Choroid plexus epithelial cell (primary cell): ENCODE measurements around the gene MXD3.

Experiments used
- DNase-seq: peaks from one replicate; pipeline ENCODE4 v3.0.0-alpha.2; 2010; ENCODE audit warnings: low read depth
- H3K4me3 ChIP-seq: 2 replicates; pipeline ENCODE4 v1.5.1; 2011; ENCODE audit warnings: low read depth, mild to moderate bottlenecking, control low read depth, low read length, moderate library complexity
- TF ChIP-seq, protein P1 (sequence below): conservative IDR thresholded peaks from 2 replicates; pipeline ENCODE4 v1.5.1; 2011; ENCODE audit warnings: low read depth, mild to moderate bottlenecking, control low read depth, inconsistent platforms, low read length, moderate library complexity

MXD3 gene

DNA sequence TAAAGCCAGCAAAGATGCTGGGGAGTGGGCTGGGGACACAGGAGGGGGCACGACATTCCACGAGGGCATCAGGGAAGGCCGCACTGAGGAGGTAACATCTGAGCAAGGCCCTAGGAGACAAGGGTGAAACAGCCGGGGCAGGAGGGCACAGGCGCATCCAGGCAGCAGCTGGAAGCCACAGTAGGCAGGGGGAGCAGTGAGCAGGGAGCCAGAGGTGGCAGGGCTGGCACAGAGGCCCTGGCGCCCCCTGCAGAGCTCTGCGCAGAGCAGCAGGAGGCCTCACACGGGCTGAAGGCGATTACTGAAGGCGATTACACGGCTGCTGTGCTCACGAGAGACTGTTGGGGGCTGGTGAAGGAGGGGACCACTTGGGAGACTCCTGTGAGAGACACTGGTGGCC lies 24.4 kb upstream of the MXD3 start:
- TF ChIP-seq, protein P1, sequence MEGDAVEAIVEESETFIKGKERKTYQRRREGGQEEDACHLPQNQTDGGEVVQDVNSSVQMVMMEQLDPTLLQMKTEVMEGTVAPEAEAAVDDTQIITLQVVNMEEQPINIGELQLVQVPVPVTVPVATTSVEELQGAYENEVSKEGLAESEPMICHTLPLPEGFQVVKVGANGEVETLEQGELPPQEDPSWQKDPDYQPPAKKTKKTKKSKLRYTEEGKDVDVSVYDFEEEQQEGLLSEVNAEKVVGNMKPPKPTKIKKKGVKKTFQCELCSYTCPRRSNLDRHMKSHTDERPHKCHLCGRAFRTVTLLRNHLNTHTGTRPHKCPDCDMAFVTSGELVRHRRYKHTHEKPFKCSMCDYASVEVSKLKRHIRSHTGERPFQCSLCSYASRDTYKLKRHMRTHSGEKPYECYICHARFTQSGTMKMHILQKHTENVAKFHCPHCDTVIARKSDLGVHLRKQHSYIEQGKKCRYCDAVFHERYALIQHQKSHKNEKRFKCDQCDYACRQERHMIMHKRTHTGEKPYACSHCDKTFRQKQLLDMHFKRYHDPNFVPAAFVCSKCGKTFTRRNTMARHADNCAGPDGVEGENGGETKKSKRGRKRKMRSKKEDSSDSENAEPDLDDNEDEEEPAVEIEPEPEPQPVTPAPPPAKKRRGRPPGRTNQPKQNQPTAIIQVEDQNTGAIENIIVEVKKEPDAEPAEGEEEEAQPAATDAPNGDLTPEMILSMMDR, result peak; percentile 17
- no peak for DNase-seq
- H3K4me3 ChIP-seq, result no peak overlapping the region

DNA sequence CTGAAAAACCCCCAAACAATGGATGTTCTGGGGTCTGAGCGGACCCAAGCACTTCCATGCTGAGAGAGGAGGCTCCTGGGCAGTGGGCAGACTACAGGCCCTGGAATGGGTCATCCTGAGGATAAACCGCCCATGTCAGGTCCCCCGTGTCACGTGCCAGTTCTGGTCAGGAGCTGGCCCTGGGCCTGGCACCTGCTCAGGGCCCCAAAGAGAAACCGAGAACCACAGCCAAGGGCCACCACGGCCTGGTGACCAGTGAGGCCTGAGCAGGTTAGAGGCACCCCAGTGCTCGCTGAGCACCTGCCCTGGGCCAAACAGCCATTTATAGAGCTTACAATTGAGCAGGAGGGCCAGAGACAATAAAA lies 24.0 kb upstream of the MXD3 start:
- no peak overlapping the region for H3K4me3 ChIP-seq
- no peak for DNase-seq
- TF ChIP-seq, protein P1, result no peak

DNA sequence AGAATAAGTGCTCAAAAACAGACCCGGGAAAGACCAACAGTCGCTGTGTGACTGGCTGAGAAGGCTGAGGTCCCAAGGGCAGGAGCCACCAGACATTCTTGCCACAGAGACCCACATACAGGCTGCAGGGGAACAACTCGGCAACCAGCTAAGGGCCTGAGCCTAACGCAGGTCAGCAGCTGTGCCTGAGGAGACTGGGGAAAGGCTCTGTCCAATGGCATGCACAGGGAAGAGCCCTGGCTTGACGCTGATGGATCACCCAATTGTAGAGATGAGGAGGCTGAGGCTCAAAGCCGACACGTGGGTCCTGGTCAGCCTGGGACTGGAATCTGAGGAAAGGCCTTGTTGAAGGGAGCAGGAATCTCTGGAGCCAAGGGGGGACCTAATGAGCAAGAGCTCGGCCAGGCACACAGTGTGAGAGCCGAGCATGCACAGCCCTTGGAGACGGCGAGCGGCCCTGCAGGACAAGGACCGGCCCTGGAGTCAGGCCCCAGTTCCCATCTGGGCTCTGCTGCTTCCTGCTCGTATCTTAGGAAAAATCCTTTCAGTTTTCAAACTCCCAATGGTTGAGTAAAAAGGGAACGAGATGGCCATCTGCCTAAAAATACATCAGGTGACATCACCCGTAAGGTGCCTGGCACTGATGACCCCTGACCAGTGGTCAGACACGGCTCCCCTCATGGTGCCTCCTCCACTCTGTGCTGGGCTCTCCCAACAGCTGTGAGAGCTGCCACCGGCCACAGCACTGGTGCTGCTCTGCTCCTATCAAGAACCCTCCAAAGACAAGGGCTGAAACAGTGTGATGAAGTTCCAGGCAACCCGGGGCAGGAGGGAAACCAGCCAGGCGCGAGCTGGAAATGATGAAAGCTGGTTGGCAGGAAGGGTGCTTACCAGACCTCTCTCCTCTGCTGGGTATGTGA lies 23.3 kb upstream of the MXD3 start:
- no peak for DNase-seq
- H3K4me3 ChIP-seq, result no peak overlapping the region
- TF ChIP-seq, protein P1, result no peak

DNA sequence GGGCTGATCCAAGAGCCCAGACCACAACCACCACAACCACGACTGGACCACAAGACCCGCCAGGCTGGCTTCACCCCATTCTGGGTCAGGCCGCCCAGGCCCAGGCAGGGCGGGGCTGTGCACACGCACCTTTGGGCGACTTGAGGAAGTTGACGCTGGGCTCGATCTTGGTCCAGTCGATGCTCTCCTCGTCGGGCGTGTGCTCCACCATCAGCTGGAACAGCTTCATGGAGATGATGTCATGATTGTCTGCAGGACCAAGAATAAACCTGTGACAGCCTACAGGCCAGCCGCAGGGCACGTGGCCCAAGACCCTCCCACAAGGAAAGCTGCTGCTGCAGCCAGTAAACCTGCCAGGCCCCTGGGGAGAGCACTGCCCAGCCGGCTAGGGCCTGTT lies 22.5 kb upstream of the MXD3 start:
- no peak for DNase-seq
- H3K4me3 ChIP-seq, result no peak overlapping the region
- TF ChIP-seq, protein P1, result no peak

DNA sequence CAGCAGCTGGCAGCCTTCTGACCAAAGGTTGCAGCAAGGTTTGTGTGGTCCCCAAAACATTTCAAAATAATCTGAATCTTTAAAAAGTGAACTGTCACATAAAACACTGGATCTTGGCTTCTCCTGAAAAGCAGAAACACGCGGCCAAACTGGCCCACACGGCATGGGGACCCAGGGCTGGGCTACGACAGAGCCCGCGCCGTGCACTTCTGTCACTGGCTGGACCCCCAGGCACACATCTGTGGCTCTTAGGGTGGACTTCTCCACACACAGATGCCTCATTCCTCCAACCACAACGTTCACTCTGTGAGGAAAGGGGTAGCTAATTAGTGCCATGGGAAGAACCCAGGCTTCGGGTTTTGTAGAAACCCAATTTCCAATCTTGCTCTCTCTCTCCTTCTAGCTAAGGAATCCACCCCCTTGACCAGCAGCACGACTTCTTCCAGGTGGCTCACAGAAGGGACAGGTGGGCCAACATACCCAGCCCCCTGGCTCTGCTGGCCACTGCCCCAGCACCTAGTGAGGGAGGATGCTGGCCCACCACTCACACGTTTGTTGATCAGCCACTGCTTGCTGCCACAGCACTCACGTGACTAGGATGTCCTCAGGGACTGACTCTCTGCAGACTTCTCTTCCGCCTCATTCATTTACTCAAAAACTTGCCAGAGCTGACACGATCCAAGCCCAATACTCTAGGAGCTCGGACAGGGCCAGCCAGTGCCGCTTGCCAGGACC lies 21.9 kb upstream of the MXD3 start:
- H3K4me3 ChIP-seq, result no peak overlapping the region
- no peak for DNase-seq
- TF ChIP-seq, protein P1, result no peak

DNA sequence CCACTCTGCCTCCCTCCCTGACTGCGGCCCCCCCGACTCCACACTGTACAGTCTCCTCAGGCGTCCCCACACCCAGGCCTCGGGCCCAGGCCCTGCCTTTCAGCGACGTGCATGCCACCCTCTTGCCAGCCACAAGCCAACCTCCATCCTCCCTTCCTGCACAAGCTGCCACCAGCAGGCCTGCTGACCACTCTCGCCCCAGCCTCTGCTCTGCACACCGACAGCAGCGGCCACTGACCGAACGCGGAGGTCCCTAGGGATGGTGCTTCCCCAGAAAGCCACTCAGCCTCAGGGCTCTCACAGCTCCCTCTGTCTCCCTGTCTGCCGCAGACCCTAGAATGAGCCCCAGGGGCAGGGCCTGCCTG lies 21.2 kb upstream of the MXD3 start:
- no peak for DNase-seq
- TF ChIP-seq, protein P1, result no peak
- H3K4me3 ChIP-seq, result no peak overlapping the region
